Left renal cortex interstitium (tissue), 4 donors: ENCODE data around the gene CHERP. TPM values are rescaled to one million over a fixed set of nuclear protein-coding genes. Genes with fewer than 3 reads are reported as not detected.
A peak's percentile ranks its signal among the peaks of the same experiment; 100 is the strongest.

Source experiments
- DNase-seq, 4 donors: peaks; one replicate each; pipeline ENCODE4 v3.0.0-alpha.2; 2013; ENCODE audit warnings: low read depth in 4 of 4, low spot score in 2 of 4, missing footprints in 1 of 4
- polyA plus RNA-seq, 4 donors: library from polyadenylated mRNA; unstranded; fragments of 120-200 nt; gene quantifications; one replicate each; pipeline ENCODE4 v1.2.1, GENCODE V29; 2013; ENCODE audit not compliant: insufficient read length in 4 of 4

Gene CHERP, protein sequence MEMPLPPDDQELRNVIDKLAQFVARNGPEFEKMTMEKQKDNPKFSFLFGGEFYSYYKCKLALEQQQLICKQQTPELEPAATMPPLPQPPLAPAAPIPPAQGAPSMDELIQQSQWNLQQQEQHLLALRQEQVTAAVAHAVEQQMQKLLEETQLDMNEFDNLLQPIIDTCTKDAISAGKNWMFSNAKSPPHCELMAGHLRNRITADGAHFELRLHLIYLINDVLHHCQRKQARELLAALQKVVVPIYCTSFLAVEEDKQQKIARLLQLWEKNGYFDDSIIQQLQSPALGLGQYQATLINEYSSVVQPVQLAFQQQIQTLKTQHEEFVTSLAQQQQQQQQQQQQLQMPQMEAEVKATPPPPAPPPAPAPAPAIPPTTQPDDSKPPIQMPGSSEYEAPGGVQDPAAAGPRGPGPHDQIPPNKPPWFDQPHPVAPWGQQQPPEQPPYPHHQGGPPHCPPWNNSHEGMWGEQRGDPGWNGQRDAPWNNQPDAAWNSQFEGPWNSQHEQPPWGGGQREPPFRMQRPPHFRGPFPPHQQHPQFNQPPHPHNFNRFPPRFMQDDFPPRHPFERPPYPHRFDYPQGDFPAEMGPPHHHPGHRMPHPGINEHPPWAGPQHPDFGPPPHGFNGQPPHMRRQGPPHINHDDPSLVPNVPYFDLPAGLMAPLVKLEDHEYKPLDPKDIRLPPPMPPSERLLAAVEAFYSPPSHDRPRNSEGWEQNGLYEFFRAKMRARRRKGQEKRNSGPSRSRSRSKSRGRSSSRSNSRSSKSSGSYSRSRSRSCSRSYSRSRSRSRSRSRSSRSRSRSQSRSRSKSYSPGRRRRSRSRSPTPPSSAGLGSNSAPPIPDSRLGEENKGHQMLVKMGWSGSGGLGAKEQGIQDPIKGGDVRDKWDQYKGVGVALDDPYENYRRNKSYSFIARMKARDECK
- polyA plus RNA-seq = 10 to 100 TPM; 26.6 to 56.5 (median 48.8) TPM

DNA sequence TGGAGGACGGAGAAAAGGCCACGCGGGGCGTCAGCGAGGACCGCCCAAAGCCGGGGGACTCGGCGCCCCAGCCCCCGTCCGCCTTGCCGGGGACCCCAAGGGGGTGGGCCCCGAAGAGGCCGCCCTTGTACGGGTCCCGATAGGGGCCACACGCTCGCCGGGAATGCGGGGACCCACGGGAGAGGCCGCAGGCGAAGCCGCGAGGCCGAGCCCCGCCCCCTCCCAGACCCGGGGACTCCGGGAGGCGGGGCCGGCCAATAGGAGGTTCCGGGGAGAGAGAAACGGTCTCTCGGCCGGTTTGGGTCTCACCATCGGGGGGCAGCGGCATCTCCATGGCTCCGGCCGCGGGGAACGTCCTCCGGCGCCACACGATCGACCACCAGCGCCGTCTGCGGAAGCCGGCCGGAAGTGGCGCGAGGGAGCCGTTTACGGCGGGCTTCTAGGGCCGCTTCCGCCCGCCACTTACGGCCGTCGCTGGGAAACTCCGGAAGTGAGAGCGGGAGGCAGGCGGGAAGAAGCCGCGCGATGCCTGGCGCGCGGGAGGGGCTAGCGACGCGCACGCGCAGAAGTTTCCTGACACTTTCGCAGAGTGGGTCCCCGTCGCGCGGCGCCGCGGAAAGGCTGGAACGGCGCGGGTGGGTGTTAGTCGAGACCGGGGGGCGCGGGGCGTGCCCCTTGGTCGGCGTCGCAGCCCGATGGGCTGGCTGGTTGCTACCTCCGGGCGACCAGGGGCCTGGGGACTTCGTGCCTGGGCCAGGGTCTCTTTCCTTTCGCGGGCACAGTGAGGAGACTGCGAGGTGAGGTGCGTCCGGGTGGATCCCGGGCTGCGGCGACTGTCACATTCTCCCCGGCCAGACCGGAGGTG is at the start of gene CHERP:
CHERP (minus strand) TSS at position 393 of the 865 bp plus-strand sequence; CDS start at position 334, 59 bp downstream.
- peak; percentile 75 to 92 (median 84) for DNase-seq

DNA sequence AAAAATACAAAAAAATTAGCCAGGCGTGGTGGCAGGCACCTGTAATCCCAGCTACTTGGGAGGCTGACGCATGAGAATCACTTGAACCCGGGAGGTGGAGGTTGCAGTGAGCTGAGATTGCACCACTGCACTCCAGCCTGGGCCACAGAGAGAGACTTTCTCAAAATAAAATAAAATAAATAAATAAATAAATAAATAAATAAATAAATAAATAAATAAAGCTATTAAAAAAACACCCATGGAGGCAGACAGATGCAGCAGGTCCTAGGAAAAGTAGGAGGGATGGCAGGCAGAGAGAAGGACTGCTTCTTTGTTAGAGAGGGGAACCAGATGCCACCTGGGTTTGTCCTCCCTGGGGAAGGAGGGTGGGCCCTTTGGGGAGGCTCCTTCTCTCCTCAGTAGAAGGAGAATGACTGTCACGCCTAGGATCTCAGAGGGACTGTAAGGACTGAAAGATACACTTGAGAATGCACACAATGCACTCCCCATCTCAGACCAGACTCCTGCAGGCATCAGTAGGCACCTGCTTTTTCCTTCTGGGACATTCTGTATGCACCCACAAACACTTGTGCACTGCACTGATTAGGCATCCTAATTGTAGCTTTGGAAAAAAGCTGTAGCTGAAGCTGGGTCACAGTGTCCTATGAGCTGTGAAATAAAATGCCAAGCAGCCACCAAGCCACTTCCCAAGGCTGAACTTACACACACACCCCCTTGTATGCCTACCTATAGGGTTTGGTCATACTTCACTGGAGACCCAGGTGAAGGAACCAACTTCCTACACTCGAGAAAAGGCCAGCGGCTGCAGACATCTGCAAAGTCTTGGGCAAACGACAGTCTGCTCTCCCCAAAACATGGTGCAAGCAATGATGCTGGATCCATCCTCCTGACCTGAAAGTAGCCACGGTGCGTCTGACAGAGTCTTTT is 48.9 kb upstream of the CHERP start:
- DNase-seq = no peak

DNA sequence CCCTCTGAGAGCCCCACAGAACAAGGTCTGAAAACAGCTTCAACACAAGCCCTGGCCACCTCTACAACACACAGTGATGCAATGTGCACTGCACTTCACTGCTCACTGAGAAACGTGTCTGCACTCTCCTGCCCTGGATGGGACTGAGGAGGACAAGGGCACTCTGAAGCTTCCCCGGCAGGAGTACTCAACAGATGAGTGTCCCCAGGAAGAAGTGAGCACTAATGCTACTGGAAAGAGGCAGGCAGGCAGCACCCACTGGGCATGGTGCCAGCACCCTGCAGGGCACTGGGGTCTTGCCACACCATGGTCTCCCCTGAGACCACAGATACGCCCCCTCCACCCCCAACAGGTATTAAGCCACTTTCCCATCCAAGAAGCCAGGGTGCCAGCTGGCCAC is 47.7 kb upstream of the CHERP start:
- DNase-seq = no peak

DNA sequence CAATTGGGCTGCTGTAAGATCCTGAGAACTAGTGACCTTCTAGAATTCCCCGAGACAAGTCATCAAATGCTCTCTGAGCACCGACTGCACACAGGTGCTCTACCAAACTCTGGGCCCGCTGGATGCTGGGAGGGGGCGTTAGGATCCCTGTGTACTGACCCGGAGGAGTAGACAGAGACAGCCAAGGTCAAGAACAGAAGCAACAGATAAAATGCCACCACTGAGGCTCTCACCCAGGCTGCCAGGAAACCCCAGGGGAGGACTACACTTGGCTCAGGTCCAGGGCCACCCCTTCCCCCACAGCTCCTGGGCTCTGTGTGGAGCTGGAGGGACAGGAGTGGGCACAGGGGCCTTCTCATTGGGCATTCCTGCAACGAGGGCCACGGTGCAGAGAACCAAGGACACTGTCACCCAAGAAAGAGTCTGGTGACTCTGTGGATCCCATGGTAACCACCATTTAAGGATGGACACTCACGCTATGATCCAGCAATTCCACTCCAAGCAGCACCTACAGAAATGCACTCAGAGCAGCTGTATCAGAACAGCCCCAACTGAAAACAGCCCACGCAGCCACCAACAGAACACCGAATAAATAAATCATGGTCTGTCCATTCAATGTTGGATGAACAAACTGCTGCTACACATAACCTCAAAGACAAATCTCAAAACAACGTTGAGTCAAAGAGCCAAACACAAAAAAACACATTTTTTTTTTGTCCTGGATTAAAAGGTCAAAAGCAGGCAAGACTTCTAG is 46.8 kb upstream of the CHERP start:
- DNase-seq = no peak

DNA sequence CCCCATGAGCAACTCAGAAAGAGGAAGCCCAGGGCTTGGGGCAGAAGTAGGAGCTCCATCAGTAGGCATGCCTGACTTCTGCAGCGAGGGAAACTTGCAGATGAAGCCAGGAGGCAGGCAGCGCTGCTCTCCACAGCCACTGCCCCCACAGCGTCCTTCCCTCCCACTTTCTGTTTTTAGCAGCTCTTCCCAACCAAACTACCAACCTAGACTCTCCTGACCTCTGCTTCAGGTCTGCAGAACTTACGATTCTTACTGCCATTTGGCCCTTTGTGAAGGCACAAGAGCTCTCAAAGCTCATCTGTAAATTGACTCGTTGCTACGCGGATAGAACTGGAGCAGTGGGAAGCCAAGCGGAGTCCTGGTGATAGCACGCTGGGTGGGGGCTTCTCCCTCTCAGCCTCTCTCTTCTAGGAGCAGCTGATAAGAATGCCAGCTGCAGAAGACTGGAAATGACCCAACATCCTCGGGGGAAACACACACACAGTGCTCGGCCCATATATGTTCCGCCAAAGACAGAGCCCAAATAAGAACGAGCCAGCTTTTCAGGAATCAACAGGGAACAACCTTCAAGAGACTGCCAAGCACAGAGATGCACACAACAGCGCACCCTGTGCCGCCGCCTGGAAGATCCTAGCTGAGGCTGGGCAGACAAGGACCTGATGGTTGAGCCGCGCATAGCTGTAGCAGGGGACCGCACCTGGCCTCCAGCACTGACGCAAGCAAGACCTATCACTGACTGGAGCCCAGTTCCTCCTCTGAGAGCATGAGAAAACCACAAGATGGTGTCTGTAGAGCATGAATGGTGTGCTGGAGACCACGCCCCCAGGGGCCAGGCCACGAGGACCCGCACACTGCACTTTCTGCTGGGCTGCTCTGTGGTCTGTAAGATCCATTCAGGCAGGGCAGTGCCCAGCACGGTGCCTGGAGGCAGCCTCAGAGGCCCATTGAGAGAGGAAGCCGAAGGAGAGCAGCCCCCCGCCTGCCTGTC is 45.9 kb upstream of the CHERP start:
- DNase-seq = no peak

DNA sequence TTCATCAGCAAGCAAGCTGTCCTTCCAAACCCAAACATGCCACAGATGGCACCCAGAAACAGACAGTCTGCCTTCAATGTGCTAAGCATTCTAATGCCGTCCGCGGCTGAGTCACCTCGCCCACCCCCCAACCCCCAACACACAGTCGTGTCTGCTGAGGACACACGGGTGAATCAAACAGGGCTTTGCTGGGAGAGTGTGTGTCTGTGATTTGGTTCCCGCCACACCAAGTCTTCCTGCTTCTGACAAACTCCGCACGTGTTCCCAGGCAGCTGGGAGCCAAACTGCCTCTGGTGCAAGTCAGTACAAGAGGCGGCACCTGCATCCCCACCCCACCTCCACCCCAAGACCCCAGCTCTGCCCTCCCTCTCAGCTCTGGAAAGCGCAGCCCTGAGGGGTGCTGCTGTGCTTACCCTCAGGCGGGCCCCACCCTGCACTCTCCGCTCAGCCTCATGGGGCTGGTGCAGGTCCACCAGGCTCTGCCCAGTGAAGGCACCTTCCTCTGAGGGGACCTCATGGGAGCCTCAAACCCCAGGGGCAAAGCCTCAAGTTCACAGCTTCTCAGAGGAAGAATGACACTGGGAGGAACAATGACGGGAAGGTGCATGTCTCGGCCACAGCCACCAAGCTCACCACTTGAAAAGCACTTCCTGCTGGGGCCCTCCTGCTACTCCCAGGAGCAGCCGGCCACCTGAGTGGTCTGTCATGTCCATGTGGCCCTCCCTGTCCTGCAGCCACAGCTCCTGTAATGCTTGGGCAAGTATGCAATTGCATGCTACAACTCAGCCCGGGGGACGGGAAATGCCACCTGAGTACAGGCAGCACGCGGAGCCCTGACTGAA is 45.0 kb upstream of the CHERP start:
- DNase-seq = no peak

DNA sequence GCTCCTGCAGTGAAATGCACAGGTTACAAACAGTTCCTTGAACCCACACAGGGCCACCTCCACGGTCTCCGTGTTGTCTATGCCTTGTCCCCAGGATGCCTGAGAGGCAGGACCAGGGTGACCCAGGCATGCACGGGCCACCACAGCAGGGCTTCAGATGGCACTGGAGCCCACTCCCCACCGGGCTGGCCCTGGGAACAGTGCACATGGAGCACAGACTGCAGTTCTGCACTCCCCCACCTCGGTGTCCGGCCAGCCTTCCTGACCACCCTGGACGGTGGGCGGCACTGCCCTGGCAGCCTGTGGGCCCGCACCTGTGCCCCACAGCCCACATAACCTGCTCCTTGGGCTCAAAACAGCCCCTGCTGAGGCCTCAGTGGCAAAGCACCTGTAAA is 44.2 kb upstream of the CHERP start:
- DNase-seq = no peak

DNA sequence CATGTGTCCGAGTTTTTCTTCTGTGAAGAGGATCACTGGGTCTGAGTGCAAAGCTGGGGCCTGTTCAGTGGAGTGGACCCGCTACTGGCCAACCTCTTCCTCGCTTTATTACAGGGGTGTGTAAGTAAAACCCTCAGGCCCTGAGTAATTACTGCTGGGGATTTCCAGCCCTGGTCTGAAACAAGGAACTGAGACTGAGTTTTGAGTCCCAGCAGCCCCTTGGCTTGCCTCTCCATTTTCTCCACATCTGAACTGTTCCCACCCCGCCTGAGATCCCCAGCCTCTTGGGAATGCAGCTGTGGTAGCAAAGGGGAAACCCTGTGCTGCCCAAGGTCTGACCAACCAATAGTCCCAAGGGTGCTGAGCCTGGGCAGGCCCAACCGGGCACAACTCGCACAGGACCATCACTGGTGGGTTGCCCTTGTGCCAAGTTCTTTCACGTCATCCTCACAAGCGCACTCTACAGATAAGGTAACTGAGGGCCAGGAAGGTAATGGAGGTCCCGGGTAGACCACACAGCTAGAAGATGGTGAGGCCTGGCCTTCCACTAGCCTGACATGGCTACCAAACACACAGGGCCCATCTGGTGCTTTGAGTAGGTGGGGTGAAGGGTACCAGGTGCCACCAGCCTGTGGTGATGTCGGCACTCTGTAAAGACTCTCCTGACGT is 43.7 kb upstream of the CHERP start:
- DNase-seq = no peak

DNA sequence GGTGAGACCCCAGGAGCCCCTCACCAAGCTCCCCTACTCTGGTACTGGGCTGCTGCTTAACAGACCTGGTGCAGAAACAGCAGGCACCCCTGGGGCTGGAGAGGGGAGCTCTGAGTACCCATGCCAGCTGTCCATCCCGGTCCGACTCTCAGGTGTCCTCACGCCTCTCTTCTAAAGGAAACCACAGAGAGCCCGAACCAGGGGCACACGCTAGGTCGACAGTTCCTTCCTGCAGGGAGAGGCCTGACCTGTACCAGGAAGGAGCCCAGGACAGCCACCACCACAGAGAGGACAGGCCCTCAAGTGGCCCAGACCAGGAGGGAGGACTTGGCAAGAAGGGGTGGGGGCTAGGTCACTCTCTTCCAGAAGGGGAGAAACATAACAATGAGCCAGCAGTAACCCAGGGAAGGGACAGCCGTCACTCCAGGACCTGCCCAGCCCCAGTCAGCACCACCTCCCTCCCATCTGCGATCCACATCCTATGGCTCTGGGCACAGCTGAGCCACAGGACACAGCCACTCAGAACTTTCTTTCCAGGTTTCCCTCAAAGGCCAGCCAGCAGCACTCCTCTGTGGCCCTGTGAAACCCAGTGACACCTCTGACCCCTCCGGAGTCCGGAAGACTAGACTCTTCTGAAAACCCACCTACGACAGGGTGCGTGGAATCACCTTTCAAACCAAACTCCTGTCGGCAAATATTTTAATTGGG is 43.0 kb upstream of the CHERP start:
- DNase-seq = no peak

DNA sequence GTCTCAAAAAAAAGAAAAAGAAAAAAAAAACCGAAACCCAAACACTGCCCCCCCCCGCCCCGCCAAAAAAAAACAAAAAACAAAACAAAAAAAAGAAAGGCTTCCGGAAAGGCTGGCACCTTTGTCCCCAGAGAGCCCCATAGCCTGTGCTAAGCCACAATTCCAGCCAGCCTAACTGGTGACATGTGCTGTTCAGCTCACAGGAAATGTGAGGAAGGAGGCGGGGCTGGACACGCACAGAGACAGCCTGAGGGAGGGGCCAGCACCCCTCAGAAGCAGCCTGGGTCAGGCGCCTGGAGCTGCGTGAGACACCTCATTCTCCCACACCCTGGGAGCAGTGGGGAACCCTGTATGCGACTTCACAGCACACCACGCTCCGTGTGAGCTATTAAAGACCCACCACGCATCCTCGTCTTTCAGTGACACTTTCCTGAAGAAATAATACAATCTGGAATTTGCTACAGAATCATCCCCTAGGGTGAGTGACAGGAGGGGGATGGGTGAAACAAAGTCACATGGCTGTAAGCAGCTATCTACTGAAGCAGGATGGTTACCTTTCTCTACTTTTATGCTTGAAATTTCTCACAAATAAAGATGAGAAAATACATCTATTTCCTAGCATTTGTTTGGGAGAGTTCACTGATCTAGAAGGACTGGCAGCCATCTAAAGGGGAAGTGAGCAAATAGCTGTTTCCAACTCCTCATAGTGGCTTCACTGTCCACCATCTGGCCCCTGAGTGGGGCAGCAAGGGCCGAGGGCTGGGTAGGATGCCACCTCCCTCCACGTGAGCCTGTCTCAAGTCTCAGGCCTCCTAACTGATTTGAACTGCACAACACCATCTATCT is 42.2 kb upstream of the CHERP start:
- DNase-seq = peak in 2 of 4 donors; percentile 37 to 65

DNA sequence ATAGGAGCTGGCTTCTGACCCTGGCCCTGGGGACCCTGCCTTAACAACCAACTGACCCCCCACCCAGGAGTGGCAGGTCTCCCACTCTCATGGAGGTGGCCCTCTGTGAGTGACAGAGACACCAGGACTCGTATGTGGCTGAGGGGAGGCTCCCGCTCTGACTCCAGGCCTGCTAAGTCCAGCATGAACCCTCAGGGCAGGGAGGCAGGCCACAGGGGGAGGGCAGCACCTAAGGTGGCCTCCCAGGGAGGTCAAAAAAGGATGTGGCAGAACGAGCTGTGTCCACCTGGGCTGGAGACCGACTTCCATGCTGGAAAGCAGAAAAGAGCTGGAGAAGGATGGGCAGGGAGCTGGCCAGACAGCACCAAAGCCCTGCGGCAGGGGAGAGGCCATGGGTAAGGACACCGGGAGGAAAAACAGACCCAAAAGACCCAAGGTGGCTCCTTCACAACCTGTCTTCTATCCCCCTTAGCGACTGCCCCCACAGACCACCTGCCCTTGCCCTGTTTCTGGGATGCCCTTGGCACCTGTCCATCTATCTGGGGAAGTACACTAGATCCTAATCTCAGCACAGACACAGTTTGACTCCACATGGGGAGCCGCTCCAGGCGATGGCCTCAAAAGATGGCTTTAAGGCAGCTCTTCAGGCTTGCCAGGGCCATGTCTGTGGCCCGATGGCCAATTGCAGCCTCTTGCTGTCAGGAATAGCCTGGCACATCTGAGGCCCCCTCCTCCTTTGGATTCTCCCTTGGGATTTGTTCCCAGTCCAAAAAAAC is 40.4 kb upstream of the CHERP start:
- no peak for DNase-seq

DNA sequence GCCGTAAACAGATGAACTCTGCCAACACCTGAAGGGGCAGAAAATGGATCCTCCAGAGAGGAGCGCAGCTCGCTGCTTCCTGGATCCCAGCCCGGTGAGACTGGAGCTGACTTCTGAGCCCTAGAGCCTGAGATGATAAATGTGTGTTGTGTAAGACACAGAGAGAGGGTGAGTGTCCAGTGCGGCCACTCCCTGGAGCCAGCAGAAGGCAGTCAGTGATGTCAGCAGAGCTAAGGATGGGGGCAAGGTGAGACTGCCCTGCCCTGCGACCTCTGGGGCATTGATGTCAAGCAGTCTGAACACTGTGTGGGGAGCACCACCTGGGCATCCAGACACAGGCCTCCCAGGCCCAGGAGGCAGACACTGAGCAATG is 39.7 kb upstream of the CHERP start:
- no peak for DNase-seq

DNA sequence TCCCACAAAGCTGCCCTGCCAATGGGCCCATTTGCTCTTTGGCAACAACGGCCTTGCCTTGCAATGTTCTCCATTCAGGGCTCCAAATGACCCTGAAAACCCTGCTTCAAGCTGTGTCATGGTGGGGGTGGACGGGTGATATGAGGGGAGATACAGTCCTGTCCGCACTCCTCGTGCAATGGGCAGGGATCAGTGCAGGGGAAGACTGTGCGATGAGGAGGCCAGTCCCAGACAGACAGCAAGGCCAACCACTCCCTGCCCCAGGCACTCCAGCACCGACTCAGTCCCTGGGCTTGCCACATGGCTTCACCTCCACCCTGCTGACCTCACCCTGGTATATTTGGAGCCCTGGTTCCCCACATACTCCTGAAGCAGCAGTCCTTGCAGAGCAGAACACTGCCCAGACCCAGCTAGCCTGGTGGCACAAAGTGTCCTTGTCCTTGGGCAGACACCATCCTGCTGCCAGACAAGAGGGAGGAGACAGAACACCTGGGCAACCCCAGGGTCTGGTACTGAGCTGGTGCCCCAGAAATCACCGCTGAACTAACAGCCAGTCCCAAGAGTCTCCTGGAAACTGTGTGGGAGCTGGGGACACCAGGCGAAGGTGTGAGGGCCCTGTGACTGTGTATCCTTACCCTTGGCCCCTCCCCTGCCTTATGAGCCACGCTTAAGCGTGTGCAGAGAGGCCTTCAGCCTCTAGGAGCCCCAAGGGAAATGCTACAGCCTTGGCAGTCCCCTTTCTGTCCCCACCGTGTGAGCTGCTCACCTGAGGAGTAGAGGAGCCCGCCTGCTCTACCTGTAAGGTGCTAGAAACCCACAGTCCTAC is 39.1 kb upstream of the CHERP start:
- DNase-seq = no peak
